HEK293T (cell line): ENCODE data around the gene MYO7B.

Experiments
- ARNT ChIP-seq: fragments of 450-650 bp; IDR thresholded peaks from 2 replicates; pipeline ENCODE4 v1.6.1; 2017; ENCODE audit warnings: mild to moderate bottlenecking
- BHLHE40 ChIP-seq: fragments of 450-650 bp; IDR thresholded peaks from 2 replicates; pipeline ENCODE4 v1.6.1; 2016; ENCODE audit warnings: mild to moderate bottlenecking, moderate library complexity, borderline replicate concordance
- CTBP1 ChIP-seq: fragments of 450-650 bp; IDR thresholded peaks from 2 replicates; pipeline ENCODE4 v1.6.1; 2016; ENCODE audit warnings: borderline replicate concordance
- ELF4 ChIP-seq: fragments of 450-650 bp; IDR thresholded peaks from 2 replicates; pipeline ENCODE4 v1.6.1; 2017; ENCODE audit warnings: antibody characterized with exemption
- FOXK2 ChIP-seq: fragments of 450-650 bp; IDR thresholded peaks from 2 replicates; pipeline ENCODE4 v1.6.1; 2016; ENCODE audit warnings: mild to moderate bottlenecking
- FOXM1 ChIP-seq: fragments of 450-650 bp; IDR thresholded peaks from 2 replicates; pipeline ENCODE4 v1.6.1; 2017; ENCODE audit warnings: mild to moderate bottlenecking, borderline replicate concordance
- L3MBTL2 ChIP-seq: fragments of 450-650 bp; conservative IDR thresholded peaks from 2 replicates; pipeline ENCODE4 v1.6.1; 2016; ENCODE audit warnings: mild to moderate bottlenecking
- SP1 ChIP-seq: fragments of 450-650 bp; IDR thresholded peaks from 2 replicates; pipeline ENCODE4 v1.6.1; 2017
- SUZ12 ChIP-seq: fragments of 450-650 bp; IDR thresholded peaks from 2 replicates; pipeline ENCODE4 v1.6.1; 2016; ENCODE audit warnings: mild to moderate bottlenecking
- TARDBP ChIP-seq: fragments of 450-650 bp; IDR thresholded peaks from 2 replicates; pipeline ENCODE4 v1.6.1; 2016
- ZNF384 ChIP-seq: fragments of 450-650 bp; IDR thresholded peaks from 2 replicates; pipeline ENCODE4 v1.6.1; 2016
- TF ChIP-seq, protein P1 (sequence below): fragments of 450-650 bp; IDR thresholded peaks from 2 replicates; pipeline ENCODE4 v1.6.1; 2016

GRCh38 chr2:127680706-127681287 lies 145.3 kb downstream of the MYO7B start:
- no peak for TF ChIP-seq TARDBP
- TF ChIP-seq ARNT, result no peak
- TF ChIP-seq SP1, result no peak
- TF ChIP-seq, protein P1, sequence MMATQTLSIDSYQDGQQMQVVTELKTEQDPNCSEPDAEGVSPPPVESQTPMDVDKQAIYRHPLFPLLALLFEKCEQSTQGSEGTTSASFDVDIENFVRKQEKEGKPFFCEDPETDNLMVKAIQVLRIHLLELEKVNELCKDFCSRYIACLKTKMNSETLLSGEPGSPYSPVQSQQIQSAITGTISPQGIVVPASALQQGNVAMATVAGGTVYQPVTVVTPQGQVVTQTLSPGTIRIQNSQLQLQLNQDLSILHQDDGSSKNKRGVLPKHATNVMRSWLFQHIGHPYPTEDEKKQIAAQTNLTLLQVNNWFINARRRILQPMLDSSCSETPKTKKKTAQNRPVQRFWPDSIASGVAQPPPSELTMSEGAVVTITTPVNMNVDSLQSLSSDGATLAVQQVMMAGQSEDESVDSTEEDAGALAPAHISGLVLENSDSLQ, result no peak
- no peak for TF ChIP-seq FOXK2
- no peak for TF ChIP-seq BHLHE40
- no peak for TF ChIP-seq FOXM1
- TF ChIP-seq SUZ12, result no peak
- no peak for TF ChIP-seq ZNF384
- TF ChIP-seq CTBP1, result no peak
- TF ChIP-seq ELF4, result no peak
- no peak for TF ChIP-seq L3MBTL2
